H9 (cell line): ENCODE data around the gene MAP3K8. TPM values are rescaled to one million over a fixed set of nuclear protein-coding genes. Genes with fewer than 3 reads are reported as not detected.

Experiments used
- DNase-seq: peaks from one replicate; pipeline ENCODE4 v3.0.0-alpha.2; 2017
- H2AFZ ChIP-seq: one replicate; pipeline ENCODE4 v1.6.1; 2013; ENCODE audit warnings: mild to moderate bottlenecking, low read length, control low read depth, moderate library complexity
- H2AK5ac ChIP-seq: 2 replicates; pipeline ENCODE4 v1.6.1; 2013; ENCODE audit warnings: low read length, control low read depth, mixed read lengths; ENCODE audit not compliant: insufficient read length
- H2BK120ac ChIP-seq: one replicate; pipeline ENCODE4 v1.6.1; 2013; ENCODE audit warnings: low read depth, mild to moderate bottlenecking, low read length, control low read depth, inconsistent platforms; ENCODE audit not compliant: poor library complexity, severe bottlenecking
- H2BK12ac ChIP-seq: 2 replicates; pipeline ENCODE4 v1.6.1; 2013; ENCODE audit warnings: low read length, control low read depth, mixed read lengths, low read depth; ENCODE audit not compliant: insufficient read length
- H2BK15ac ChIP-seq: 2 replicates; pipeline ENCODE4 v1.6.1; 2013; ENCODE audit warnings: low read depth, low read length, control low read depth
- H2BK20ac ChIP-seq: one replicate; pipeline ENCODE4 v1.6.1; 2013; ENCODE audit warnings: low read depth, mild to moderate bottlenecking, low read length, control low read depth, inconsistent platforms; ENCODE audit not compliant: poor library complexity, severe bottlenecking
- H2BK5ac ChIP-seq: 2 replicates; pipeline ENCODE4 v1.6.1; 2013; ENCODE audit warnings: low read length, control low read depth, mixed read lengths; ENCODE audit not compliant: insufficient read length
- H3K14ac ChIP-seq: 2 replicates; pipeline ENCODE4 v1.6.1; 2013; ENCODE audit warnings: low read length, control low read depth; ENCODE audit not compliant: insufficient read depth
- H3K18ac ChIP-seq: 2 replicates; pipeline ENCODE4 v1.6.1; 2013; ENCODE audit warnings: low read depth, mild to moderate bottlenecking, mixed read lengths, low read length, control low read depth; ENCODE audit not compliant: insufficient read length
- H3K23ac ChIP-seq: 2 replicates; pipeline ENCODE4 v1.6.1; 2013; ENCODE audit warnings: low read length, control low read depth, mixed read lengths, low read depth; ENCODE audit not compliant: insufficient read length
- H3K23me2 ChIP-seq: 2 replicates; pipeline ENCODE4 v1.6.1; 2013; ENCODE audit warnings: low read depth, mild to moderate bottlenecking, mixed read lengths, low read length, control low read depth; ENCODE audit not compliant: insufficient read length, poor library complexity, severe bottlenecking
- H3K27ac ChIP-seq: 2 replicates; pipeline ENCODE4 v1.5.1; 2013; ENCODE audit warnings: low read length, control low read depth, mixed read lengths, low read depth; ENCODE audit not compliant: insufficient read length
- H3K27me3 ChIP-seq: 2 replicates; pipeline ENCODE4 v1.6.1; 2013; ENCODE audit warnings: low read length, control low read depth, inconsistent platforms; ENCODE audit not compliant: insufficient read depth
- H3K4ac ChIP-seq: 2 replicates; pipeline ENCODE4 v1.6.1; 2013; ENCODE audit warnings: low read depth, mild to moderate bottlenecking, control low read depth, inconsistent platforms, low read length, moderate library complexity
- H3K4me1 ChIP-seq: 2 replicates; pipeline ENCODE4 v1.6.1; 2013; ENCODE audit warnings: low read length, control low read depth, inconsistent platforms; ENCODE audit not compliant: insufficient read depth
- H3K4me2 ChIP-seq: 2 replicates; pipeline ENCODE4 v1.6.1; 2013; ENCODE audit warnings: low read length, control low read depth, mixed read lengths; ENCODE audit not compliant: insufficient read length, insufficient read depth
- H3K56ac ChIP-seq: 2 replicates; pipeline ENCODE4 v1.6.1; 2013; ENCODE audit warnings: low read depth, mild to moderate bottlenecking, mixed read lengths, low read length, control low read depth; ENCODE audit not compliant: insufficient read length
- H3K79me1 ChIP-seq: 2 replicates; pipeline ENCODE4 v1.6.1; 2013; ENCODE audit warnings: low read depth, mild to moderate bottlenecking, moderate library complexity, low read length, control low read depth, inconsistent platforms; ENCODE audit not compliant: insufficient read depth, poor library complexity, severe bottlenecking
- H3K79me2 ChIP-seq: 2 replicates; pipeline ENCODE4 v1.6.1; 2013; ENCODE audit warnings: low read length, control low read depth, inconsistent platforms; ENCODE audit not compliant: insufficient read depth
- H3K9ac ChIP-seq: 2 replicates; pipeline ENCODE4 v1.6.1; 2013; ENCODE audit warnings: low read length, control low read depth, mixed read lengths; ENCODE audit not compliant: insufficient read length; ENCODE audit errors: extremely low read depth
- H3K9me3 ChIP-seq: one replicate; pipeline ENCODE4 v1.6.1; 2013; ENCODE audit warnings: low read depth, low read length, inconsistent platforms; ENCODE audit not compliant: control insufficient read depth
- H3T11ph ChIP-seq: one replicate; pipeline ENCODE4 v1.6.1; 2013; ENCODE audit warnings: mild to moderate bottlenecking, low read length, control low read depth, inconsistent platforms
- H4K20me1 ChIP-seq: one replicate; pipeline ENCODE4 v1.6.1; 2013; ENCODE audit not compliant: control insufficient read depth, insufficient read length, insufficient read depth
- H4K5ac ChIP-seq: 2 replicates; pipeline ENCODE4 v1.6.1; 2013; ENCODE audit warnings: low read depth, mild to moderate bottlenecking, mixed read lengths, low read length, control low read depth; ENCODE audit not compliant: insufficient read length
- H4K8ac ChIP-seq: replicated peaks from 2 replicates; pipeline ENCODE4 v1.6.1; 2013; ENCODE audit warnings: low read length, control low read depth, mixed read lengths, low read depth; ENCODE audit not compliant: insufficient read length
- H4K91ac ChIP-seq: 2 replicates; pipeline ENCODE4 v1.6.1; 2013; ENCODE audit warnings: low read depth, mild to moderate bottlenecking, moderate library complexity, mixed read lengths, low read length, control low read depth; ENCODE audit not compliant: insufficient read length
- H3K27ac Mint-ChIP-seq, 3 experiments: 2 replicates in 2 of 3; 3 replicates in 1 of 3; pipeline ENCODE4 v1.8.0; 2020 to 2021; ENCODE audit warnings: mixed read lengths in 3 of 3, mild to moderate bottlenecking in 1 of 3, moderate library complexity in 1 of 3
- H3K27me3 Mint-ChIP-seq: 2 replicates; pipeline ENCODE4 v1.8.0; 2021; ENCODE audit warnings: low read depth, mild to moderate bottlenecking, moderate library complexity, mixed read lengths
- H3K36me3 Mint-ChIP-seq, 3 experiments: 2 replicates in 2 of 3; 3 replicates in 1 of 3; pipeline ENCODE4 v1.8.0; 2020 to 2021; ENCODE audit warnings: low read depth in 3 of 3, mixed read lengths in 3 of 3; ENCODE audit not compliant: insufficient read depth in 1 of 3
- H3K4me1 Mint-ChIP-seq, 2 experiments: 2 replicates each; pipeline ENCODE4 v1.8.0; 2020; ENCODE audit warnings: mixed read lengths in 2 of 2
- H3K4me3 Mint-ChIP-seq, 2 experiments: 2 replicates in 1 of 2; 3 replicates in 1 of 2; pipeline ENCODE4 v1.8.0; 2020 to 2021; ENCODE audit warnings: mild to moderate bottlenecking in 2 of 2, mixed read lengths in 2 of 2, moderate library complexity in 1 of 2
- H3K9me3 Mint-ChIP-seq, 2 experiments: 2 replicates in 1 of 2; 3 replicates in 1 of 2; pipeline ENCODE4 v1.8.0; 2020; ENCODE audit warnings: mild to moderate bottlenecking in 2 of 2, mixed read lengths in 2 of 2, moderate library complexity in 1 of 2
- WGBS: extraction: QIAGEN DNeasy Blood & Tissue Kit; methylation state at CpG from one replicate; pipeline ENCODE4 v1.1.7; 2013; ENCODE audit warnings: missing lambda C conversion rate, low lambda C conversion rate, mixed read lengths; ENCODE audit not compliant: insufficient read length; ENCODE audit errors: extremely low coverage; 5-methylcytosine and 5-hydroxymethylcytosine counted together
- total RNA-seq: library from RNA; stranded (reverse); gene quantifications from 2 replicates; pipeline ENCODE4 v1.2.1, GENCODE V29; 2021
- TF ChIP-seq, protein P1 (sequence below): fragments of 200-600 bp; sonication (generic); conservative IDR thresholded peaks from 3 replicates; pipeline ENCODE4 v1.8.0; 2021; ENCODE audit warnings: antibody characterized with exemption, mild to moderate bottlenecking

Gene MAP3K8
- total RNA-seq, 1 experiment from 2014 or later, result 3.5 TPM

DNA sequence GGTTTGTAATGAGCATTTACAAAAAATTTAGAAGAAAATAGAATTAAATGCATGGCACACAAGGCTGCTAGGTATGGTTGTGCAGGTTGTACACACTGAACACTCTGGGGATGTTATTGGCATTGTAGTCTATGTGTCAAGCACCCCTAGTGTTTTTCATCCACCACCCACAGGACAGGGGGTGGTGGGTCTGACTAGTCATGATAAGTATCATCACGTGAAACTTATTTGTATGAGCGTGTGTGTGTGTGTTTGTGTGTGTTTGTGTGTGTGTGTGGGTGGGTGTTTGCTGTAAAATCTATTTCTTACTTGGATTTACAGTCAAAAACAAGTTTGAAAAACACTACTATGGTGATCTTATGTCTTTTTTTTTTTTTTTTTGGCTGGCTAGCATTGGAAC, 66.5 kb downstream of the MAP3K8 start:
- no peak overlapping the region for H3K27ac ChIP-seq
- no peaks in the 10 kb centered on the region for H3K23me2 ChIP-seq
- no peak overlapping the region for H3K4me3 Mint-ChIP-seq
- H2BK20ac ChIP-seq, result no peak overlapping the region
- no peaks in the 10 kb centered on the region for H3K9me3 ChIP-seq
- no peak overlapping the region for H4K8ac ChIP-seq
- H3T11ph ChIP-seq, result no peak overlapping the region
- no peak overlapping the region for H4K91ac ChIP-seq
- H3K4me1 Mint-ChIP-seq, result peaks cover 10 to 17% of the 10 kb centered on the region in 2 experiments
- no peak overlapping the region for H3K14ac ChIP-seq
- H2AFZ ChIP-seq, result no peak overlapping the region
- H3K36me3 Mint-ChIP-seq, result no peaks in the 10 kb centered on the region
- H3K4me2 ChIP-seq, result no peak overlapping the region
- H3K56ac ChIP-seq, result no peak overlapping the region
- no peak overlapping the region for H3K27ac Mint-ChIP-seq
- H2BK12ac ChIP-seq, result no peak overlapping the region
- H4K5ac ChIP-seq, result no peak overlapping the region
- no peak overlapping the region for H3K18ac ChIP-seq
- H3K9ac ChIP-seq, result no peak overlapping the region
- 100% methylated on average over 1 of the region's 2 CpGs for WGBS
- no peaks in the 10 kb centered on the region for H4K20me1 ChIP-seq
- TF ChIP-seq, protein P1, sequence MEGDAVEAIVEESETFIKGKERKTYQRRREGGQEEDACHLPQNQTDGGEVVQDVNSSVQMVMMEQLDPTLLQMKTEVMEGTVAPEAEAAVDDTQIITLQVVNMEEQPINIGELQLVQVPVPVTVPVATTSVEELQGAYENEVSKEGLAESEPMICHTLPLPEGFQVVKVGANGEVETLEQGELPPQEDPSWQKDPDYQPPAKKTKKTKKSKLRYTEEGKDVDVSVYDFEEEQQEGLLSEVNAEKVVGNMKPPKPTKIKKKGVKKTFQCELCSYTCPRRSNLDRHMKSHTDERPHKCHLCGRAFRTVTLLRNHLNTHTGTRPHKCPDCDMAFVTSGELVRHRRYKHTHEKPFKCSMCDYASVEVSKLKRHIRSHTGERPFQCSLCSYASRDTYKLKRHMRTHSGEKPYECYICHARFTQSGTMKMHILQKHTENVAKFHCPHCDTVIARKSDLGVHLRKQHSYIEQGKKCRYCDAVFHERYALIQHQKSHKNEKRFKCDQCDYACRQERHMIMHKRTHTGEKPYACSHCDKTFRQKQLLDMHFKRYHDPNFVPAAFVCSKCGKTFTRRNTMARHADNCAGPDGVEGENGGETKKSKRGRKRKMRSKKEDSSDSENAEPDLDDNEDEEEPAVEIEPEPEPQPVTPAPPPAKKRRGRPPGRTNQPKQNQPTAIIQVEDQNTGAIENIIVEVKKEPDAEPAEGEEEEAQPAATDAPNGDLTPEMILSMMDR, result no peak
- no peak overlapping the region for H2BK15ac ChIP-seq
- H2AK5ac ChIP-seq, result no peak overlapping the region
- H2BK5ac ChIP-seq, result no peak overlapping the region
- H3K9me3 Mint-ChIP-seq, result no peaks in the 10 kb centered on the region
- H3K4me1 ChIP-seq, result peaks cover 5% of the 10 kb centered on the region
- no peak for DNase-seq
- peaks cover 3% of the 10 kb centered on the region for H3K27me3 Mint-ChIP-seq
- no peaks in the 10 kb centered on the region for H3K79me1 ChIP-seq
- no peaks in the 10 kb centered on the region for H3K79me2 ChIP-seq
- H3K27me3 ChIP-seq, result no peaks in the 10 kb centered on the region
- H2BK120ac ChIP-seq, result no peak overlapping the region
- no peak overlapping the region for H3K23ac ChIP-seq
- no peak overlapping the region for H3K4ac ChIP-seq
